ENCODE results near the gene UBXN7.
"Not testable (repeated sequence)": the region's sequence is repeated elsewhere in the genome, so short reads cannot be mapped to it uniquely, and the experiment has no call there.

The UBXN7 gene

DNA sequence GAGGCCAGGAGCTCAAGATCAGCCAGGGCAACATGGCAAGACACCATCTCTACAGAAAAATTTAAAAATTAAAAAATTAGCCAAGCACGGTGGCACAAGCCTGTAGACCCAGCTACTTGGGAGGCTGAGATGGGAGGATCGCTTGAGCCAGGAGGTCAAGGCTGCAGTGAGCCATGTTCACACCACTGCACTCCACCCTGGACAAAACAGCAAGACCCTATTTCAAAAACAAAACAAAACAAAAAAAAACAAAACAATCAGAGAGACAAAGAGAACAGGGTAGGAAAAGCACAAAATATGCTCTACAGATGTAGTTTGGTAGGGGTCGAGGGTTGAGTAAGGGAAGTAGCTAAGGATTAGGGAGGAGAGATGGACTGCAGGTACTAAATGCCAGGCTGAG, 117.6 kb downstream of the UBXN7 start:
- no peak for FAIRE-seq

GRCh38 chr3:196314086-196314485, 118.1 kb downstream of the UBXN7 start:
- FAIRE-seq, result not testable (repeated sequence)

GRCh38 chr3:196302960-196303359, 129.3 kb downstream of the UBXN7 start:
- FAIRE-seq, result not testable (repeated sequence)

- not testable (repeated sequence) for FAIRE-seq
Observed at GRCh38 chr3:196302551-196302950, 129.7 kb downstream of the UBXN7 start.

- FAIRE-seq, result no peak
Observed at GRCh38 chr3:196298521-196298920, 133.7 kb downstream of the UBXN7 start.

Measured in A204.1 (cell line).